B cell (primary cell): ENCODE results near the gene DNAI1. TPM values are rescaled to one million over a fixed set of nuclear protein-coding genes. Genes with fewer than 3 reads are reported as not detected.

Source experiments
- ATAC-seq: fragments of 200-7000 bp; cut with Tn5 transposase; one replicate; pipeline ENCODE4 v1.10.0; 2021; ENCODE audit warnings: low read depth, mild to moderate bottlenecking, moderate number of reproducible peaks, moderate library complexity
- CTCF ChIA-PET: fragments of 350-600 bp; sonication (Branson Sonifier 250); formaldehyde crosslinking; loops from one replicate; lab custom pipeline; 2021; ENCODE audit warnings: antibody characterized with exemption, inconsistent platforms; lab: Charles Lee
- POLR2A ChIA-PET: fragments of 350-600 bp; sonication (Branson Sonifier 250); formaldehyde crosslinking; loops from one replicate; lab custom pipeline; 2021; ENCODE audit warnings: antibody characterized with exemption; lab: Charles Lee
- DNase-seq: peaks from one replicate; pipeline ENCODE4 v3.0.0; 2013
- H2AFZ ChIP-seq: 2 replicates; pipeline ENCODE4 v1.6.1; 2012; ENCODE audit warnings: mild to moderate bottlenecking, low read depth, low read length; ENCODE audit not compliant: insufficient read depth, poor library complexity, severe bottlenecking
- H3K27ac ChIP-seq, 2 donors: 1 replicate in 1 of 2; 2 replicates in 1 of 2; pipeline ENCODE4 v1.5.1; 2012 to 2013; ENCODE audit warnings: low read length in 2 of 2, mild to moderate bottlenecking in 2 of 2, moderate library complexity in 1 of 2
- H3K27me3 ChIP-seq, 4 experiments: fragments of 200-600 bp in 1 of 4; sonication (generic) in 1 of 4; replicated peaks in 1 of 4; 1 replicate in 2 of 4; 2 replicates in 2 of 4; pipeline versions ENCODE4 v1.6.1 to v1.7.0; 2013 to 2016; ENCODE audit warnings: low read length in 3 of 4, mild to moderate bottlenecking in 2 of 4, mixed read lengths in 1 of 4, moderate library complexity in 1 of 4; ENCODE audit not compliant: insufficient read depth in 4 of 4, control insufficient read depth in 3 of 4; ENCODE audit errors: control extremely low read depth in 1 of 4
- H3K36me3 ChIP-seq, 2 experiments: replicated peaks in 1 of 2; 1 replicate in 1 of 2; 2 replicates in 1 of 2; pipeline versions ENCODE4 v1.6.1 to v1.7.1; 2013; ENCODE audit warnings: low read length in 1 of 2; ENCODE audit not compliant: insufficient read depth in 2 of 2, control insufficient read depth in 1 of 2; ENCODE audit errors: control extremely low read depth in 1 of 2, extremely low read depth in 1 of 2
- H3K4me1 ChIP-seq, 2 donors: fragments of 200-600 bp in 1 of 2; sonication (generic) in 1 of 2; 1 replicate in 1 of 2; 2 replicates in 1 of 2; pipeline versions ENCODE4 v1.5.1 to v1.6.1; 2013 to 2017; ENCODE audit warnings: low read length in 2 of 2; ENCODE audit not compliant: control insufficient read depth in 2 of 2, insufficient read depth in 2 of 2
- H3K4me2 ChIP-seq: replicated peaks from 2 replicates; pipeline ENCODE3; 2012; ENCODE audit warnings: mild to moderate bottlenecking, low read depth, low read length; ENCODE audit not compliant: poor library complexity, severe bottlenecking
- H3K4me3 ChIP-seq, 5 experiments: fragments of 200-600 bp in 1 of 5; sonication (generic) in 1 of 5; 1 replicate in 3 of 5; 2 replicates in 2 of 5; pipeline versions ENCODE4 v1.5.1 to v1.7.0; 2011 to 2016; ENCODE audit warnings: low read length in 4 of 5, mild to moderate bottlenecking in 4 of 5, low read depth in 2 of 5, control low read depth in 1 of 5, moderate library complexity in 1 of 5; ENCODE audit not compliant: insufficient read depth in 1 of 5; ENCODE audit errors: control extremely low read depth in 1 of 5, extremely low read depth in 1 of 5
- H3K79me2 ChIP-seq: fragments of 200-600 bp; sonication (generic); one replicate; pipeline ENCODE4 v1.6.0; 2016; ENCODE audit warnings: low read length; ENCODE audit not compliant: control insufficient read depth, insufficient read depth
- H3K9ac ChIP-seq: fragments of 200-600 bp; sonication (generic); 2 replicates; pipeline ENCODE4 v1.6.1; 2017; ENCODE audit warnings: mild to moderate bottlenecking, low read length, moderate library complexity
- H3K9me3 ChIP-seq, 3 donors: one replicate each; pipeline versions ENCODE4 v1.6.1 to v1.7.1; 2013; ENCODE audit warnings: low read length in 2 of 3; ENCODE audit not compliant: control insufficient read depth in 2 of 3, insufficient read depth in 1 of 3; ENCODE audit errors: control extremely low read depth in 1 of 3
- H4K20me1 ChIP-seq: 2 replicates; pipeline ENCODE4 v1.6.0; 2012; ENCODE audit warnings: mild to moderate bottlenecking, low read length; ENCODE audit not compliant: insufficient read depth, control insufficient read depth, poor library complexity, severe bottlenecking
- H3K27ac Mint-ChIP-seq: one replicate; pipeline ENCODE4 v1.8.0; 2021; ENCODE audit warnings: mixed read lengths
- H3K27me3 Mint-ChIP-seq: one replicate; pipeline ENCODE4 v1.8.0; 2021; ENCODE audit warnings: mixed read lengths
- H3K4me1 Mint-ChIP-seq: one replicate; pipeline ENCODE4 v1.8.0; 2021; ENCODE audit warnings: mixed read lengths
- H3K4me3 Mint-ChIP-seq: one replicate; pipeline ENCODE4 v1.8.0; 2021; ENCODE audit warnings: mixed read lengths
- H3K9me3 Mint-ChIP-seq: one replicate; pipeline ENCODE4 v1.8.0; 2022; ENCODE audit warnings: mixed read lengths; ENCODE audit not compliant: insufficient read depth
- CTCF ChIP-seq: fragments of 200-600 bp; IDR thresholded peaks from one replicate; pipeline ENCODE4 v1.8.0; 2022; ENCODE audit warnings: antibody characterized with exemption, mild to moderate bottlenecking
- EZH2 ChIP-seq: IDR thresholded peaks from 2 replicates; pipeline ENCODE4 v1.6.1; 2012; ENCODE audit warnings: borderline replicate concordance, low read depth, mild to moderate bottlenecking, moderate library complexity, low read length; ENCODE audit not compliant: insufficient read depth, poor library complexity, severe bottlenecking
- WGBS: methylation state at CpG from one replicate; pipeline ENCODE4 v1.1.5; 2013; ENCODE audit warnings: missing lambda C conversion rate; ENCODE audit not compliant: insufficient coverage; 5-methylcytosine and 5-hydroxymethylcytosine counted together
- intact Hi-C: fragments of 100-400 bp; cut with micrococcal nuclease; formaldehyde crosslinking; loops from one replicate; pipeline ENCODE4 v1.10.0; 2022
- polyA plus RNA-seq: library from polyadenylated mRNA; depleted of rRNA; stranded (reverse); fragments of >200 nt; gene quantifications from 2 replicates; pipeline ENCODE4 v1.2.3, GENCODE V29; 2012
- total RNA-seq, 2 donors: library from RNA; stranded (reverse); fragments of 120-200 nt in 1 of 2; gene quantifications; 1 replicate in 1 of 2; 2 replicates in 1 of 2; pipeline versions ENCODE4 v1.2.3 to v1.2.4, GENCODE V29; 2013 to 2022

DNAI1 gene
- total and polyA plus RNA-seq, 2 donors (not counting 1 experiment from before 2014, with no cell fraction given) = not detected

DNA sequence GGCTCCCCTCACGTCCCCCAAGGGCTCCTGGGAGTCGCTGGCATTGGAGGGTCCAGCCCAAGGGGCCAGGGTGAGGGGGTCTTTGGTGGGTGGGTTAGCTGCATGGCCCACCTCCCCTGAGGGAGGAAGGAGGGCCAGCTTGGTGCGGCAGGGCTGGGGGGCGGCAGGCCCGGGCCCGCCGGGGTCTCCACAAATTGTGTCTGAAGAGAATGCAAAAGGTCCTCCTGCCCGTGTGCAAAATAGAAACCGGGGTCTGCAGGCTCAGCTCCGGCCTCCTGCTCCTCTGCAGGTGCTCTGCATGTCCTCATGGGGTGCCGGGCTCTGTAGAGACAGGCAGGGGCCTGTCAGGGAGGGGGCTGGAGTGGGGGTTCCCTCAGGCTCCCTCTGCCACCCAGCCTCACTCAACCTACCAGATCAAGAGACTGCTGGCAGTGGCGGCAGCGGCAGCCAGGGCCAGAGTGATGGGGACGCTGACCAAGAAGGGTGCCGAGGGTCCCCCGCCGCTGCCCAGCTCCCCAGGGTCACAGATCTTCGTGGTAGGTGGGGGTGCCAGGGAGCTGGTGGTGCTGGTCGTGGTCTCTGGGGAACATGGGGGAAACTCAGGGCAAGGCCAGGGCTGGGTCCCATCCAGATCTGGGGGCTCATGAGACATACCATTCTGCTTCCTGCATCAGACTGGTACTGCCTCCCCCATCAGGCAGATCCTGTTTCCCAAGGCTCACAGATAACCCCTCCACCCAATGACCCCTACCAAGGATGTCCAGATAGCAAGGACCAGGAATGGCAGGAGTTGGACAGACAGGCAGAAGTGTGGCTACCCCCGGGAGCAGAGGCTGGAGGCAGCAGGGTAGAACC is 93.4 kb downstream of the DNAI1 start:
- peaks cover 31% of the 10 kb centered on the region for H3K27me3 Mint-ChIP-seq
- no peak overlapping the region for H2AFZ ChIP-seq
- H3K4me3 Mint-ChIP-seq = no peak overlapping the region
- H3K27ac Mint-ChIP-seq = no peak overlapping the region
- ChIA-PET CTCF (no interaction called here), POLR2A (no interaction called here)
- H3K4me1 ChIP-seq = no peaks in the 10 kb centered on the region
- no peaks in the 10 kb centered on the region for H4K20me1 ChIP-seq
- H3K4me3 ChIP-seq = no peak overlapping the region
- 86% methylated on average over 19 of the region's 20 CpGs for WGBS
- H3K4me1 Mint-ChIP-seq = no peaks in the 10 kb centered on the region
- TF ChIP-seq CTCF (no peak), EZH2 (no peak)
- H3K36me3 ChIP-seq = no peaks in the 10 kb centered on the region
- DNase-seq (no peak), ATAC-seq (no peak)
- no peak overlapping the region for H3K27ac ChIP-seq
- peaks cover 0 to 16% (median 5%) of the 10 kb centered on the region in 4 experiments for H3K27me3 ChIP-seq
- intact Hi-C loops = no loop called here
- no peaks in the 10 kb centered on the region for H3K79me2 ChIP-seq
- peaks cover 0 to 6% (median 0%) of the 10 kb centered on the region in 3 donors for H3K9me3 ChIP-seq
- H3K4me2 ChIP-seq = no peak overlapping the region
- H3K9me3 Mint-ChIP-seq = no peaks in the 10 kb centered on the region
- H3K9ac ChIP-seq = no peak overlapping the region

DNA sequence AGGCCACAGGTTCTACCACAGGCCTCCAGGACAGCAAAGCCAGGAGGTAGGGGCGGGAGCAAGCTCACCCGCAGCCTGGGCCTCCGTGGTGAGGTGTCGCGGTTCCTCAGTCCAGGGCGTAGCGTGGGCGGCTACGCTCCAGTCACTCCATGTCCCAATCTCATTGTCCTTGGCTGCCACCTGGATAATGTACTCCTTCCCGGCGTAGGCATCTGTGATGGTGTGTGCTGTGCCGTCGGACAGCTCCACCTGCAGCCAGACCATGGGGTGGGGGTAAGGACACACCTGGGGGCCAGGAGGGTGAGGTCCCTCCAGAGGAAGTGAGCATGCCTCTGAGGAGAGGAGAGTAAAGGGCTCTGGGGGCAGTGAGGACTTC is 94.0 kb downstream of the DNAI1 start:
- no peak overlapping the region for H3K4me3 ChIP-seq
- Mint-ChIP-seq H3K27ac (no peak overlapping the region), H3K9me3 (no peaks in the 10 kb centered on the region), H3K4me3 (no peak overlapping the region), H3K4me1 (no peaks in the 10 kb centered on the region), H3K27me3 (peaks cover 34% of the 10 kb centered on the region)
- no peak overlapping the region for H3K4me2 ChIP-seq
- no peak overlapping the region for H2AFZ ChIP-seq
- DNase-seq (no peak), ATAC-seq (no peak)
- H3K27me3 ChIP-seq = peaks cover 0 to 12% (median 3%) of the 10 kb centered on the region in 4 experiments
- H3K36me3 ChIP-seq = no peaks in the 10 kb centered on the region
- POLR2A ChIA-PET = no interaction called here
- no peaks in the 10 kb centered on the region for H4K20me1 ChIP-seq
- no peaks in the 10 kb centered on the region for H3K79me2 ChIP-seq
- intact Hi-C loops = no loop called here
- peaks cover 0 to 6% (median 0%) of the 10 kb centered on the region in 3 donors for H3K9me3 ChIP-seq
- TF ChIP-seq EZH2 = no peak
- TF ChIP-seq CTCF = no peak
- H3K4me1 ChIP-seq = no peaks in the 10 kb centered on the region
- 72% methylated on average over 6 of the region's 13 CpGs for WGBS
- H3K9ac ChIP-seq = no peak overlapping the region
- no peak overlapping the region for H3K27ac ChIP-seq
- CTCF ChIA-PET = no interaction called here
